ENCODE measurements around the gene NUP188. TPM values are rescaled to one million over a fixed set of nuclear protein-coding genes. Genes with fewer than 3 reads are reported as not detected.

NUP188 gene
- total RNA-seq (2014; rRNA removed; shearing (Covaris generic)) = 42.5 and 47.7 TPM in 2 replicates
- 56.0 and 65.5 TPM in 2 replicates for polyA plus RNA-seq (2014; cell fraction: nucleus; rRNA removed)

- peak; percentile 91 for DNase-seq (ENCODE audit: extremely low read depth, low read depth)
Observed at GRCh38 chr9:128947527-128948301, at the start of gene NUP188, which contains the start of gene DOLK. Gene NUP188 (plus strand): TSS chr9:128947699. CDS start chr9:128947720, 21 bp downstream. Gene DOLK (minus strand): TSS chr9:128947603. CDS start chr9:128947303, 300 bp downstream.

- no peak for DNase-seq (ENCODE audit: extremely low read depth, low read depth)
Observed at GRCh38 chr9:128898382-128898781, 49.1 kb upstream of the NUP188 start.

- no peak for DNase-seq (ENCODE audit: extremely low read depth, low read depth)
Observed at GRCh38 chr9:128898845-128899565, 48.5 kb upstream of the NUP188 start.

GRCh38 chr9:128899566-128900322 is 47.8 kb upstream of the NUP188 start:
- no peak for DNase-seq (ENCODE audit: extremely low read depth, low read depth)

GRCh38 chr9:128901379-128901778 is 46.1 kb upstream of the NUP188 start:
- no peak for DNase-seq (ENCODE audit: extremely low read depth, low read depth)

- DNase-seq (ENCODE audit: extremely low read depth, low read depth) = no peak
Observed at GRCh38 chr9:128901822-128902221, 45.7 kb upstream of the NUP188 start.

GRCh38 chr9:128902351-128903078 is 45.0 kb upstream of the NUP188 start:
- DNase-seq (ENCODE audit: extremely low read depth, low read depth) = no peak

GRCh38 chr9:128903079-128903461 is 44.4 kb upstream of the NUP188 start:
- no peak for DNase-seq (ENCODE audit: extremely low read depth, low read depth)

GRCh38 chr9:128903871-128904620 is 43.5 kb upstream of the NUP188 start:
- no peak for DNase-seq (ENCODE audit: extremely low read depth, low read depth)

- DNase-seq (ENCODE audit: extremely low read depth, low read depth) = no peak
Observed at GRCh38 chr9:128905964-128906363, 41.5 kb upstream of the NUP188 start.

GRCh38 chr9:128906741-128907140 is 40.8 kb upstream of the NUP188 start:
- DNase-seq (ENCODE audit: extremely low read depth, low read depth) = no peak

GRCh38 chr9:128908372-128908771 is 39.1 kb upstream of the NUP188 start:
- no peak for DNase-seq (ENCODE audit: extremely low read depth, low read depth)

- no peak for DNase-seq (ENCODE audit: extremely low read depth, low read depth)
Observed at GRCh38 chr9:128909859-128910258, 37.6 kb upstream of the NUP188 start.

- DNase-seq (ENCODE audit: extremely low read depth, low read depth) = no peak
Observed at GRCh38 chr9:128910906-128911305, 36.6 kb upstream of the NUP188 start.

GRCh38 chr9:128911529-128912035 is 35.9 kb upstream of the NUP188 start:
- no peak for DNase-seq (ENCODE audit: extremely low read depth, low read depth)

- no peak for DNase-seq (ENCODE audit: extremely low read depth, low read depth)
Observed at GRCh38 chr9:128912270-128912853, 35.1 kb upstream of the NUP188 start.

GRCh38 chr9:128913048-128913900 is 34.2 kb upstream of the NUP188 start:
- DNase-seq (ENCODE audit: extremely low read depth, low read depth) = no peak

Data from NCI-H460 (cell line).